WTC11 (cell line): ENCODE results near the gene SEPSECS. TPM values are rescaled to one million over a fixed set of nuclear protein-coding genes. Genes with fewer than 3 reads are reported as not detected.

Source experiments
- ATAC-seq: fragments of 200-7000 bp; cut with Tn5 transposase; 2 replicates; pipeline ENCODE4 v1.10.0; 2021; ENCODE audit warnings: mild to moderate bottlenecking, moderate library complexity
- CTCF ChIA-PET: fragments of 300-600 bp; sonication (Branson Sonifier 250); formaldehyde crosslinking; loops from one replicate; lab custom pipeline; 2021; ENCODE audit warnings: antibody characterized with exemption; lab: Charles Lee
- POLR2A ChIA-PET: fragments of 350-600 bp; sonication (Branson Sonifier 250); formaldehyde crosslinking; loops from one replicate; lab custom pipeline; 2021; ENCODE audit warnings: antibody characterized with exemption; lab: Charles Lee
- DNase-seq: peaks from one replicate; pipeline ENCODE4 v3.0.0; 2021; ENCODE audit warnings: low spot score
- H3K27ac Mint-ChIP-seq: 2 replicates; pipeline ENCODE4 v1.8.0; 2021; ENCODE audit warnings: mixed read lengths
- H3K27me3 Mint-ChIP-seq: 2 replicates; pipeline ENCODE4 v1.8.0; 2021; ENCODE audit warnings: low read depth, mild to moderate bottlenecking, moderate library complexity, mixed read lengths
- H3K36me3 Mint-ChIP-seq: 2 replicates; pipeline ENCODE4 v1.8.0; 2021; ENCODE audit warnings: mixed read lengths
- H3K4me1 Mint-ChIP-seq: 2 replicates; pipeline ENCODE4 v1.8.0; 2022; ENCODE audit warnings: mixed read lengths
- H3K4me3 Mint-ChIP-seq: 2 replicates; pipeline ENCODE4 v1.8.0; 2021; ENCODE audit warnings: mild to moderate bottlenecking, moderate library complexity, mixed read lengths
- H3K9me3 Mint-ChIP-seq: 2 replicates; pipeline ENCODE4 v1.8.0; 2021; ENCODE audit warnings: mixed read lengths
- CREM ChIP-seq: sonication (generic); formaldehyde crosslinking; IDR thresholded peaks from 2 replicates; pipeline ENCODE4 v1.8.1; 2022; ENCODE audit warnings: mild to moderate bottlenecking, missing genetic modification reagents, moderate library complexity
- ELF4 ChIP-seq: sonication (generic); formaldehyde crosslinking; IDR thresholded peaks from 2 replicates; pipeline ENCODE4 v1.8.1; 2022; ENCODE audit warnings: low read depth, mild to moderate bottlenecking, moderate library complexity, missing genetic modification reagents
- GABPB1 ChIP-seq: sonication (generic); formaldehyde crosslinking; IDR thresholded peaks from 2 replicates; pipeline ENCODE4 v1.8.1; 2023; ENCODE audit warnings: mild to moderate bottlenecking, missing genetic modification reagents
- GRHL2 ChIP-seq: fragments of 250-450 bp; sonication (Bioruptor Pico); IDR thresholded peaks from 2 replicates; pipeline ENCODE4 v1.8.0; 2022; ENCODE audit warnings: mild to moderate bottlenecking, moderate library complexity; ENCODE audit not compliant: insufficient replicate concordance, severe bottlenecking
- JAZF1 ChIP-seq: fragments of 250-450 bp; sonication (Bioruptor Pico); IDR thresholded peaks from 2 replicates; pipeline ENCODE4 v1.9.0; 2021; ENCODE audit warnings: moderate library complexity, mild to moderate bottlenecking, inconsistent platforms
- NFE2L1 ChIP-seq: sonication (generic); formaldehyde crosslinking; IDR thresholded peaks from 2 replicates; pipeline ENCODE4 v1.8.1; 2023; ENCODE audit warnings: missing genetic modification reagents
- NFYB ChIP-seq: sonication (generic); formaldehyde crosslinking; conservative IDR thresholded peaks from 2 replicates; pipeline ENCODE4 v1.8.0; 2022; ENCODE audit warnings: low read depth, missing genetic modification reagents
- PRRX2 ChIP-seq: fragments of 250-450 bp; sonication (Bioruptor Pico); IDR thresholded peaks from 2 replicates; pipeline ENCODE4 v1.8.0; 2021; ENCODE audit warnings: mild to moderate bottlenecking
- RELA ChIP-seq: sonication (generic); formaldehyde crosslinking; IDR thresholded peaks from 2 replicates; pipeline ENCODE4 v1.8.1; 2022; ENCODE audit warnings: missing genetic modification reagents, mild to moderate bottlenecking, borderline replicate concordance
- RORB ChIP-seq: fragments of 250-450 bp; sonication (Bioruptor Pico); IDR thresholded peaks from 2 replicates; pipeline ENCODE4 v1.9.0; 2021; ENCODE audit warnings: mild to moderate bottlenecking
- TP53 ChIP-seq: sonication (generic); formaldehyde crosslinking; IDR thresholded peaks from 2 replicates; pipeline ENCODE4 v1.8.1; 2023; ENCODE audit warnings: mild to moderate bottlenecking, missing genetic modification reagents
- ZBTB21 ChIP-seq: sonication (generic); formaldehyde crosslinking; IDR thresholded peaks from 2 replicates; pipeline ENCODE4 v1.8.1; 2023; ENCODE audit warnings: mild to moderate bottlenecking, missing genetic modification reagents, borderline replicate concordance
- ZNF219 ChIP-seq: sonication (generic); formaldehyde crosslinking; IDR thresholded peaks from 2 replicates; pipeline ENCODE4 v1.8.0; 2023; ENCODE audit warnings: missing genetic modification reagents, mild to moderate bottlenecking, borderline replicate concordance
- ZNF232 ChIP-seq: sonication (generic); formaldehyde crosslinking; IDR thresholded peaks from 2 replicates; pipeline ENCODE4 v1.8.0; 2022; ENCODE audit warnings: mild to moderate bottlenecking, missing genetic modification reagents
- ZNF263 ChIP-seq: sonication (generic); formaldehyde crosslinking; IDR thresholded peaks from 2 replicates; pipeline ENCODE4 v1.8.1; 2022; ENCODE audit warnings: low read depth, mild to moderate bottlenecking, moderate library complexity, missing genetic modification reagents
- ZNF416 ChIP-seq: fragments of 250-450 bp; sonication (Bioruptor Pico); IDR thresholded peaks from 2 replicates; pipeline ENCODE4 v1.9.0; 2021; ENCODE audit warnings: mild to moderate bottlenecking, inconsistent platforms
- ZNF671 ChIP-seq: fragments of 250-450 bp; sonication (Bioruptor Pico); IDR thresholded peaks from 2 replicates; pipeline ENCODE4 v1.8.0; 2021; ENCODE audit warnings: mild to moderate bottlenecking
- total RNA-seq: library from RNA; stranded (reverse); gene quantifications from 3 replicates; pipeline ENCODE4 v1.2.3, GENCODE V29; 2021
- TF ChIP-seq, protein P1 (sequence below): sonication (generic); formaldehyde crosslinking; IDR thresholded peaks from 2 replicates; pipeline ENCODE4 v1.8.1; 2022; ENCODE audit warnings: low read depth, missing genetic modification reagents, borderline replicate concordance
- TF ChIP-seq, protein P2 (sequence below): fragments of 250-450 bp; sonication (Bioruptor Pico); IDR thresholded peaks from 2 replicates; pipeline ENCODE4 v1.9.0; 2021; ENCODE audit warnings: mild to moderate bottlenecking, borderline replicate concordance
- TF ChIP-seq, protein P3 (sequence below): fragments of 250-450 bp; sonication (Bioruptor Pico); conservative IDR thresholded peaks from 2 replicates; pipeline ENCODE4 v1.9.0; 2021; ENCODE audit warnings: mild to moderate bottlenecking
- TF ChIP-seq, protein P4 (sequence below): sonication (generic); formaldehyde crosslinking; IDR thresholded peaks from 2 replicates; pipeline ENCODE4 v1.8.1; 2022; ENCODE audit warnings: mild to moderate bottlenecking, moderate library complexity, missing genetic modification reagents
- TF ChIP-seq, protein P5 (sequence below): sonication (generic); formaldehyde crosslinking; conservative IDR thresholded peaks from 2 replicates; pipeline ENCODE4 v1.8.1; 2022; ENCODE audit warnings: mild to moderate bottlenecking, missing genetic modification reagents
- TF ChIP-seq, protein P6 (sequence below): fragments of 250-450 bp; sonication (Bioruptor Pico); IDR thresholded peaks from 2 replicates; pipeline ENCODE4 v2.1.2; 2022; ENCODE audit warnings: mild to moderate bottlenecking, moderate library complexity

Gene SEPSECS
- total RNA-seq, 1 experiment from 2014 or later: 6.2 TPM

DNA sequence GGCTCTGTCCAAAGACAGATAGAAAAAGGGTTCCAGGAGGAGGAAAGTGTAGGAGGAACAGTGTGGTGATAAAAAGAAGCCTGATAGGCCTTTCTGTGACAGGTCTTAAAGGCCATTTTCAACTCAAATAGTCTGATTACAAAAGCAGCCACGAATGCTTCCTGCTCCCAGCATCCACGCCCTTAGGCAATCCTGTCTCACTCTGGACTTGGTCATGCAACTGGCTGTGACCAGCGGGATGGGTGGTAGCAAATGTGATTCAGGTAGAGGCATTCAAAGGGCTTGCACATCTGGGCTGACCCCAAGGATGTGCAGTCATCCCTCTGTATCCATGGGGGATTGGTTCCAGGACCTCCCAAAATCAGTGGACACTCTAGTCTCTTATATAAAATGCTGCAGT is 14.4 kb upstream of the SEPSECS start:
- ATAC-seq (no peak), DNase-seq (no peak)
- TF ChIP-seq ELF4 (CRISPR knock-in tag) (no peak), CREM (CRISPR knock-in tag) (no peak), RORB (CRISPR knock-in tag) (no peak), ZNF416 (CRISPR knock-in tag) (no peak), JAZF1 (no peak), PRRX2 (no peak), NFE2L1 (CRISPR knock-in tag) (no peak), TP53 (CRISPR knock-in tag) (no peak), ZNF219 (CRISPR knock-in tag) (no peak), GRHL2 (CRISPR knock-in tag) (no peak), NFYB (CRISPR knock-in tag) (no peak)
- TF ChIP-seq, protein P1, sequence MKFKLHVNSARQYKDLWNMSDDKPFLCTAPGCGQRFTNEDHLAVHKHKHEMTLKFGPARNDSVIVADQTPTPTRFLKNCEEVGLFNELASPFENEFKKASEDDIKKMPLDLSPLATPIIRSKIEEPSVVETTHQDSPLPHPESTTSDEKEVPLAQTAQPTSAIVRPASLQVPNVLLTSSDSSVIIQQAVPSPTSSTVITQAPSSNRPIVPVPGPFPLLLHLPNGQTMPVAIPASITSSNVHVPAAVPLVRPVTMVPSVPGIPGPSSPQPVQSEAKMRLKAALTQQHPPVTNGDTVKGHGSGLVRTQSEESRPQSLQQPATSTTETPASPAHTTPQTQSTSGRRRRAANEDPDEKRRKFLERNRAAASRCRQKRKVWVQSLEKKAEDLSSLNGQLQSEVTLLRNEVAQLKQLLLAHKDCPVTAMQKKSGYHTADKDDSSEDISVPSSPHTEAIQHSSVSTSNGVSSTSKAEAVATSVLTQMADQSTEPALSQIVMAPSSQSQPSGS (CRISPR knock-in tag): no peak
- TF ChIP-seq, protein P2, sequence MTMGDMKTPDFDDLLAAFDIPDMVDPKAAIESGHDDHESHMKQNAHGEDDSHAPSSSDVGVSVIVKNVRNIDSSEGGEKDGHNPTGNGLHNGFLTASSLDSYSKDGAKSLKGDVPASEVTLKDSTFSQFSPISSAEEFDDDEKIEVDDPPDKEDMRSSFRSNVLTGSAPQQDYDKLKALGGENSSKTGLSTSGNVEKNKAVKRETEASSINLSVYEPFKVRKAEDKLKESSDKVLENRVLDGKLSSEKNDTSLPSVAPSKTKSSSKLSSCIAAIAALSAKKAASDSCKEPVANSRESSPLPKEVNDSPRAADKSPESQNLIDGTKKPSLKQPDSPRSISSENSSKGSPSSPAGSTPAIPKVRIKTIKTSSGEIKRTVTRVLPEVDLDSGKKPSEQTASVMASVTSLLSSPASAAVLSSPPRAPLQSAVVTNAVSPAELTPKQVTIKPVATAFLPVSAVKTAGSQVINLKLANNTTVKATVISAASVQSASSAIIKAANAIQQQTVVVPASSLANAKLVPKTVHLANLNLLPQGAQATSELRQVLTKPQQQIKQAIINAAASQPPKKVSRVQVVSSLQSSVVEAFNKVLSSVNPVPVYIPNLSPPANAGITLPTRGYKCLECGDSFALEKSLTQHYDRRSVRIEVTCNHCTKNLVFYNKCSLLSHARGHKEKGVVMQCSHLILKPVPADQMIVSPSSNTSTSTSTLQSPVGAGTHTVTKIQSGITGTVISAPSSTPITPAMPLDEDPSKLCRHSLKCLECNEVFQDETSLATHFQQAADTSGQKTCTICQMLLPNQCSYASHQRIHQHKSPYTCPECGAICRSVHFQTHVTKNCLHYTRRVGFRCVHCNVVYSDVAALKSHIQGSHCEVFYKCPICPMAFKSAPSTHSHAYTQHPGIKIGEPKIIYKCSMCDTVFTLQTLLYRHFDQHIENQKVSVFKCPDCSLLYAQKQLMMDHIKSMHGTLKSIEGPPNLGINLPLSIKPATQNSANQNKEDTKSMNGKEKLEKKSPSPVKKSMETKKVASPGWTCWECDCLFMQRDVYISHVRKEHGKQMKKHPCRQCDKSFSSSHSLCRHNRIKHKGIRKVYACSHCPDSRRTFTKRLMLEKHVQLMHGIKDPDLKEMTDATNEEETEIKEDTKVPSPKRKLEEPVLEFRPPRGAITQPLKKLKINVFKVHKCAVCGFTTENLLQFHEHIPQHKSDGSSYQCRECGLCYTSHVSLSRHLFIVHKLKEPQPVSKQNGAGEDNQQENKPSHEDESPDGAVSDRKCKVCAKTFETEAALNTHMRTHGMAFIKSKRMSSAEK (CRISPR knock-in tag): no peak
- TF ChIP-seq, protein P3, sequence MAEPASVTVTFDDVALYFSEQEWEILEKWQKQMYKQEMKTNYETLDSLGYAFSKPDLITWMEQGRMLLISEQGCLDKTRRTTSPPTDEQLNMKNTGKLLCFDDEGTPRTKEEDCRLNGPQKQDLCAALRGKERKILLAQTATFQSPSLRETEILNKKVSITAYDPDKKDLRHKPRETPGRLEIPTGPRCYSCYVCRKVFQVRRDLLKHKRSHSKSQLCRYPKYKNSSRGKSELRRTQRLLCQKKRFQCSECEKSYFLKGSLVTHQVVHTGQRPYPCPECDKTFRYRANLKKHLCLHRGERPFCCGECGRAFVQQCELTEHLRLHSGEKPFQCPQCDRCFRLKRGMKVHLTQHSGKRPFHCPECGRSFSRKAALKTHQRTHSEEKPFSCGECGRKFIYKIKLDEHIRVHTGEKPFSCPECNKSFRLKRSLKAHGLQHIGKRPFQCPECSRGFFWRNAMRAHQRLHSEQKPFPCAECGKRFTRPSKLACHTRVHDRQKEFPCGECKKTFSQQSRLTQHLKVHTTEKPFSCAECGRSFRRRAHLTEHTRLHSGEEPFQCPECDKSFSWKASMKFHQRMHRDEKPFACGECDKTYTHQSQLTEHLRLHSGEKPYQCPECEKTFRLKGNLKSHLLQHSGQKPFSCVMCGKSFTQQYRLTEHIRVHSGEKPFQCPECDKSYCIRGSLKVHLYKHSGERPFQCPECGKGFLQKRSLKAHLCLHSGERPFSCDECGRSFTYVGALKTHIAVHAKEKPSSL (CRISPR knock-in tag): no peak
- TF ChIP-seq, protein P4, sequence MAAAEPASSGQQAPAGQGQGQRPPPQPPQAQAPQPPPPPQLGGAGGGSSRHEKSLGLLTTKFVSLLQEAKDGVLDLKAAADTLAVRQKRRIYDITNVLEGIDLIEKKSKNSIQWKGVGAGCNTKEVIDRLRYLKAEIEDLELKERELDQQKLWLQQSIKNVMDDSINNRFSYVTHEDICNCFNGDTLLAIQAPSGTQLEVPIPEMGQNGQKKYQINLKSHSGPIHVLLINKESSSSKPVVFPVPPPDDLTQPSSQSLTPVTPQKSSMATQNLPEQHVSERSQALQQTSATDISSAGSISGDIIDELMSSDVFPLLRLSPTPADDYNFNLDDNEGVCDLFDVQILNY: no peak
- H3K36me3 Mint-ChIP-seq: no peaks in the 10 kb centered on the region
- H3K4me3 Mint-ChIP-seq: no peak overlapping the region
- H3K4me1 Mint-ChIP-seq: no peaks in the 10 kb centered on the region
- H3K9me3 Mint-ChIP-seq: no peaks in the 10 kb centered on the region
- no peak overlapping the region for H3K27ac Mint-ChIP-seq
- no peaks in the 10 kb centered on the region; the same call in 1 of the 2 replicates for H3K27me3 Mint-ChIP-seq
- ChIA-PET POLR2A (no interaction called here), CTCF (no interaction called here)

DNA sequence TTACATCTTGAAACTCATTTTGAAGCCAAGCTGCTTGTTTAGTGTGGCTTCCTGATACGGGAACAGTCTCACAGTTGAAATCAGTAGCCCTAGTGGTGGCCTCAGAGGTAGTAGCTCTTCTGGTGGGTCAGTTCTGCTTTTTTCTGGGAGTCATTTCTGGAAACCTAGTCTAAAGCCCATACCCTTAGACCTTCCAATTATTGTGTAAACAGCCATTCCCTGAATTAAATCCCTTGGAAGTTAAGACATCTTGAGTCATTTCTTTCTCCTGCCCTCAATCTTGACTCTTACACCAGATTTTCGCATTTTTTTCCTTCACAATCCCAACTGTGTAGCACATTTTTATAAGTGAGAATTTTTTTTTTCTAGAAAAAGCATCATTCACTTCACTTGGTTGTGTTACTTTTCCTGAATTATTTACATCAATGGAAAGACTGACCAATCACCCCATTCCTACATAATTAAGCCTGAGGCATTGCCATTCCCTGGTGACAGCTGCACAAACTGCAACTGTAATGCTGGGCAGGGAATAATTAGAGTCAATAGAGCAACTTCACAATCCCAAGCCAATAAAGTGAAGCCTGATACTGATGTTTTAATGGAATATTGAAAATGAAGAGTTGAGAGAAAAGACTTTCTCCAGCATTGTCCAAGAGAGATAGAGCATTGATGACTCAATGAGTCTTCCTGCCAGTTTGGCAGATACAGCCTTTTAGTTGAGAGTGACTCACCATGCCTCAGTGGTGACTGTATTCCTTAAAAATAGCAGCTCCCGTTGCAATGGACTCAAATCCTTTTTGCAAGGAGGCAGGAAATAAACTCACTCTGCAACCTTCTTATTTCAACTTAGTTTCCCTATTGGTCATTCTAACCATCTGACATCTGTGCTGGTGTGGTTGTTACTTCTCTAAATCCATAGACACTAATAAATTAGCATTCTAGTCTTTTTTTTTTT is 13.0 kb upstream of the SEPSECS start:
- ATAC-seq (no peak), DNase-seq (no peak)
- Mint-ChIP-seq H3K4me3 (no peak overlapping the region), H3K27ac (no peak overlapping the region), H3K9me3 (peaks cover 2% of the 10 kb centered on the region; the same call in 1 of the 2 replicates), H3K27me3 (no peaks in the 10 kb centered on the region; the same call in 1 of the 2 replicates), H3K36me3 (no peaks in the 10 kb centered on the region), H3K4me1 (no peaks in the 10 kb centered on the region)
- ChIA-PET CTCF (no interaction called here), POLR2A (no interaction called here)
- TF ChIP-seq RELA (CRISPR knock-in tag) (no peak), ZNF263 (CRISPR knock-in tag) (no peak), GABPB1 (CRISPR knock-in tag) (no peak), ZBTB21 (CRISPR knock-in tag) (no peak), ELF4 (CRISPR knock-in tag) (no peak), ZNF219 (CRISPR knock-in tag) (no peak), ZNF232 (CRISPR knock-in tag) (no peak), JAZF1 (no peak), ZNF671 (CRISPR knock-in tag) (no peak)
- TF ChIP-seq, protein P5, sequence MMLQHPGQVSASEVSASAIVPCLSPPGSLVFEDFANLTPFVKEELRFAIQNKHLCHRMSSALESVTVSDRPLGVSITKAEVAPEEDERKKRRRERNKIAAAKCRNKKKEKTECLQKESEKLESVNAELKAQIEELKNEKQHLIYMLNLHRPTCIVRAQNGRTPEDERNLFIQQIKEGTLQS: no peak
- TF ChIP-seq, protein P6, sequence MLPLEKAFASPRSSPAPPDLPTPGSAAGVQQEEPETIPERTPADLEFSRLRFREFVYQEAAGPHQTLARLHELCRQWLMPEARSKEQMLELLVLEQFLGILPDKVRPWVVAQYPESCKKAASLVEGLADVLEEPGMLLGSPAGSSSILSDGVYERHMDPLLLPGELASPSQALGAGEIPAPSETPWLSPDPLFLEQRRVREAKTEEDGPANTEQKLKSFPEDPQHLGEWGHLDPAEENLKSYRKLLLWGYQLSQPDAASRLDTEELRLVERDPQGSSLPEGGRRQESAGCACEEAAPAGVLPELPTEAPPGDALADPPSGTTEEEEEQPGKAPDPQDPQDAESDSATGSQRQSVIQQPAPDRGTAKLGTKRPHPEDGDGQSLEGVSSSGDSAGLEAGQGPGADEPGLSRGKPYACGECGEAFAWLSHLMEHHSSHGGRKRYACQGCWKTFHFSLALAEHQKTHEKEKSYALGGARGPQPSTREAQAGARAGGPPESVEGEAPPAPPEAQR (CRISPR knock-in tag): no peak
